CD4-positive, alpha-beta T cell treated with Interleukin-6 for 4 hours (primary cell): ENCODE measurements around the gene NNT.
"Not testable (repeated sequence)": the region's sequence is repeated elsewhere in the genome, so short reads cannot be mapped to it uniquely, and the experiment has no call there.

Experiments
- DNase-seq: peaks from one replicate; pipeline ENCODE4 v3.0.0-alpha.2; 2020; ENCODE audit warnings: mixed read lengths

The NNT gene

GRCh38 chr5:43730832-43731342 lies 127.9 kb downstream of the NNT start:
- no peak for DNase-seq

- DNase-seq: no peak
Measured at GRCh38 chr5:43731573-43731972, 128.6 kb downstream of the NNT start.

- not testable (repeated sequence) for DNase-seq
Measured at GRCh38 chr5:43745923-43746548, 143.1 kb downstream of the NNT start.

- DNase-seq: no peak
Measured at GRCh38 chr5:43750809-43751208, 147.8 kb downstream of the NNT start.

- DNase-seq: no peak
Measured at GRCh38 chr5:43753069-43753468, 150.1 kb downstream of the NNT start.
